IMR-90 (cell line): ENCODE data around the gene PSD. TPM values are rescaled to one million over a fixed set of nuclear protein-coding genes. Genes with fewer than 3 reads are reported as not detected.

ENCODE experiments used
- ATAC-seq: fragments of 200-7000 bp; cut with Tn5 transposase; 2 replicates; pipeline ENCODE4 v1.9.1; 2020; ENCODE audit warnings: low read depth, mild to moderate bottlenecking, moderate library complexity
- BruUV-seq: library from RNA; stranded (reverse); fragments of 400-500 nt; replicated peaks from 2 replicates; lab custom pipeline; 2021; lab: Mats Ljungman, UMichigan
- CTCF ChIA-PET: fragments of 300-600 bp; formaldehyde crosslinking; extraction: SDS; loops from one replicate; lab custom pipeline; 2021; ENCODE audit warnings: antibody characterized with exemption; lab: Yijun Ruan, JAX
- POLR2A ChIA-PET: fragments of 300-600 bp; sonication (Branson Sonifier 250); formaldehyde crosslinking; loops from one replicate; lab custom pipeline; 2022; ENCODE audit warnings: antibody characterized with exemption; ENCODE audit not compliant: unreplicated experiment; lab: Charles Lee
- DNase-seq: peaks from one replicate; pipeline ENCODE4 v3.0.0; 2013
- H2AFZ ChIP-seq: replicated peaks from 2 replicates; pipeline ENCODE3; 2013; ENCODE audit warnings: low read length, mild to moderate bottlenecking; ENCODE audit not compliant: poor library complexity
- H2AK5ac ChIP-seq: 2 replicates; pipeline ENCODE4 v1.6.1; 2013; ENCODE audit warnings: low read depth, low read length, inconsistent platforms
- H2AK9ac ChIP-seq: replicated peaks from 2 replicates; pipeline ENCODE3; 2013; ENCODE audit warnings: mild to moderate bottlenecking, low read depth, low read length, moderate library complexity; ENCODE audit not compliant: poor library complexity
- H2BK120ac ChIP-seq: 2 replicates; pipeline ENCODE4 v1.6.1; 2013; ENCODE audit warnings: low read depth, low read length, inconsistent platforms
- H2BK15ac ChIP-seq: 3 replicates; pipeline ENCODE4 v1.6.1; 2013; ENCODE audit warnings: low read depth, low read length, inconsistent platforms
- H2BK20ac ChIP-seq: 2 replicates; pipeline ENCODE4 v1.6.1; 2013; ENCODE audit warnings: low read depth, mild to moderate bottlenecking, inconsistent platforms, low read length, moderate library complexity
- H2BK5ac ChIP-seq: 2 replicates; pipeline ENCODE4 v1.6.1; 2013; ENCODE audit warnings: mild to moderate bottlenecking, low read depth, low read length, inconsistent platforms; ENCODE audit not compliant: poor library complexity, severe bottlenecking
- H3K14ac ChIP-seq: replicated peaks from 2 replicates; pipeline ENCODE4 v1.6.1; 2013; ENCODE audit warnings: low read depth, low read length, inconsistent platforms
- H3K18ac ChIP-seq: 2 replicates; pipeline ENCODE4 v1.6.1; 2013; ENCODE audit warnings: low read depth, low read length, control low read depth
- H3K23ac ChIP-seq: 2 replicates; pipeline ENCODE4 v1.6.1; 2013; ENCODE audit warnings: low read depth, low read length, inconsistent platforms
- H3K27ac ChIP-seq: 2 replicates; pipeline ENCODE4 v1.5.1; 2013; ENCODE audit warnings: mild to moderate bottlenecking, control low read depth, low read length; ENCODE audit not compliant: insufficient read depth
- H3K27me3 ChIP-seq: 2 replicates; pipeline ENCODE4 v1.6.1; 2013; ENCODE audit warnings: low read length; ENCODE audit not compliant: control insufficient read depth, insufficient read depth
- H3K36me3 ChIP-seq: 2 replicates; pipeline ENCODE4 v1.6.1; 2013; ENCODE audit warnings: low read length, mixed read lengths; ENCODE audit not compliant: control insufficient read depth, insufficient read depth
- H3K4ac ChIP-seq: 2 replicates; pipeline ENCODE4 v1.6.1; 2013; ENCODE audit warnings: low read depth, low read length, inconsistent platforms
- H3K4me1 ChIP-seq: 2 replicates; pipeline ENCODE4 v1.6.1; 2013; ENCODE audit warnings: low read length, mixed read lengths; ENCODE audit not compliant: control insufficient read depth, insufficient read depth
- H3K4me2 ChIP-seq: 2 replicates; pipeline ENCODE4 v1.6.1; 2013; ENCODE audit warnings: low read depth, mild to moderate bottlenecking, control low read depth, low read length, moderate library complexity
- H3K4me3 ChIP-seq: 2 replicates; pipeline ENCODE4 v1.5.1; 2013; ENCODE audit warnings: low read depth, mild to moderate bottlenecking, control low read depth, low read length, moderate library complexity; ENCODE audit not compliant: insufficient read depth
- H3K56ac ChIP-seq: 2 replicates; pipeline ENCODE4 v1.6.1; 2013; ENCODE audit warnings: low read length, inconsistent platforms; ENCODE audit not compliant: insufficient read depth; ENCODE audit errors: extremely low read depth
- H3K79me1 ChIP-seq, 2 experiments: 2 replicates each; pipeline ENCODE4 v1.6.1; 2013; ENCODE audit warnings: low read length in 2 of 2, inconsistent platforms in 1 of 2, low read depth in 1 of 2
- H3K9ac ChIP-seq: 2 replicates; pipeline ENCODE4 v1.6.1; 2013; ENCODE audit warnings: low read depth, low read length, control low read depth
- H3K9me1 ChIP-seq: 2 replicates; pipeline ENCODE4 v1.6.1; 2013; ENCODE audit warnings: low read length, inconsistent platforms; ENCODE audit not compliant: insufficient read depth
- H3K9me3 ChIP-seq: 2 replicates; pipeline ENCODE4 v1.6.1; 2013; ENCODE audit warnings: low read length; ENCODE audit not compliant: control insufficient read depth, insufficient read depth
- H4K20me1 ChIP-seq: 2 replicates; pipeline ENCODE4 v1.6.1; 2013; ENCODE audit warnings: low read length, inconsistent platforms; ENCODE audit not compliant: insufficient read depth
- H4K5ac ChIP-seq: 2 replicates; pipeline ENCODE4 v1.6.1; 2013; ENCODE audit warnings: mild to moderate bottlenecking, low read depth, low read length, control low read depth
- H4K8ac ChIP-seq, 2 experiments: 2 replicates each; pipeline ENCODE4 v1.6.1; 2013; ENCODE audit warnings: low read depth in 2 of 2, low read length in 2 of 2, control low read depth in 1 of 2, inconsistent platforms in 1 of 2
- H4K91ac ChIP-seq: 2 replicates; pipeline ENCODE4 v1.6.1; 2013; ENCODE audit warnings: low read depth, low read length, inconsistent platforms; ENCODE audit not compliant: insufficient read depth
- BHLHE40 ChIP-seq: fragments of 150-350 bp; IDR thresholded peaks from 2 replicates; pipeline ENCODE4 v1.6.1; 2016; ENCODE audit warnings: mild to moderate bottlenecking, low read depth, low read length
- CEBPB ChIP-seq: IDR thresholded peaks from 2 replicates; pipeline ENCODE4 v1.6.1; 2012; ENCODE audit warnings: low read depth, low read length, improper control_type of control experiment
- CHD1 ChIP-seq: IDR thresholded peaks from 2 replicates; pipeline ENCODE4 v1.6.1; 2012; ENCODE audit warnings: low read depth, low read length, improper control_type of control experiment
- ELK1 ChIP-seq: fragments of 150-350 bp; IDR thresholded peaks from 2 replicates; pipeline ENCODE4 v1.6.1; 2016; ENCODE audit warnings: low read depth, mild to moderate bottlenecking, low read length, moderate library complexity, borderline replicate concordance
- FOS ChIP-seq: fragments of 150-350 bp; IDR thresholded peaks from 2 replicates; pipeline ENCODE4 v1.6.1; 2016; ENCODE audit warnings: low read depth, low read length
- MAFK ChIP-seq: IDR thresholded peaks from 2 replicates; pipeline ENCODE4 v1.6.1; 2012; ENCODE audit warnings: low read depth, low read length, improper control_type of control experiment
- MAZ ChIP-seq: IDR thresholded peaks from 2 replicates; pipeline ENCODE4 v1.6.1; 2012; ENCODE audit warnings: low read depth, mild to moderate bottlenecking, low read length, improper control_type of control experiment, moderate library complexity, borderline replicate concordance
- MXI1 ChIP-seq: IDR thresholded peaks from 2 replicates; pipeline ENCODE4 v1.6.1; 2012; ENCODE audit warnings: low read depth, mild to moderate bottlenecking, low read length, moderate library complexity, borderline replicate concordance
- NFE2L2 ChIP-seq: fragments of 150-350 bp; IDR thresholded peaks from 2 replicates; pipeline ENCODE4 v1.6.1; 2016; ENCODE audit warnings: low read depth, mild to moderate bottlenecking, low read length
- POLR2A ChIP-seq: IDR thresholded peaks from 2 replicates; pipeline ENCODE4 v1.6.1; 2012; ENCODE audit warnings: mild to moderate bottlenecking, low read depth, low read length
- RAD21 ChIP-seq: IDR thresholded peaks from 2 replicates; pipeline ENCODE4 v1.6.1; 2012; ENCODE audit warnings: low read length, improper control_type of control experiment
- RCOR1 ChIP-seq: IDR thresholded peaks from 2 replicates; pipeline ENCODE4 v1.6.1; 2012; ENCODE audit warnings: mild to moderate bottlenecking, low read length, improper control_type of control experiment; ENCODE audit not compliant: insufficient replicate concordance
- RFX5 ChIP-seq: IDR thresholded peaks from 2 replicates; pipeline ENCODE4 v1.8.0; 2012; ENCODE audit warnings: low read depth, mild to moderate bottlenecking, low read length, moderate library complexity
- SMC3 ChIP-seq: fragments of 150-350 bp; IDR thresholded peaks from 2 replicates; pipeline ENCODE4 v1.6.1; 2016; ENCODE audit warnings: low read depth, mild to moderate bottlenecking, antibody characterized with exemption, low read length, moderate library complexity
- USF2 ChIP-seq: fragments of 150-350 bp; IDR thresholded peaks from 2 replicates; pipeline ENCODE4 v1.6.1; 2017; ENCODE audit warnings: mild to moderate bottlenecking, antibody characterized with exemption, low read length, low read depth
- WGBS, 2 experiments: methylation state at CpG; one replicate each; pipeline versions ENCODE4 v1.1.5 to v1.1.7; 2013; ENCODE audit warnings: missing lambda C conversion rate in 2 of 2; ENCODE audit not compliant: insufficient read length in 1 of 2; ENCODE audit errors: extremely low coverage in 2 of 2; 5-methylcytosine and 5-hydroxymethylcytosine counted together
- dilution Hi-C: fragments of 300-500 bp; cut with HindIII; formaldehyde crosslinking; loops from one replicate; pipeline ENCODE4 v1.14.3; 2018; ENCODE audit warnings: low sequenced_read_pairs; ENCODE audit not compliant: unreplicated experiment
- in situ Hi-C: fragments of 300-500 bp; cut with MboI; formaldehyde crosslinking; loops from 3 replicates; pipeline ENCODE4 v1.14.3; 2019; ENCODE audit warnings: low sequenced_read_pairs, inconsistent platforms, mixed read lengths
- intact Hi-C: fragments of 100-400 bp; cut with micrococcal nuclease; formaldehyde crosslinking; loops from 2 replicates; pipeline ENCODE4 v1.10.0; 2022
- polyA plus RNA-seq, 3 experiments: library from polyadenylated mRNA; depleted of rRNA; stranded (reverse); fragments of >200 nt; gene quantifications; 2 replicates each; pipeline ENCODE4 v1.2.3, GENCODE V29; 2012; ENCODE audit warnings: low replicate concordance in 1 of 3
- total RNA-seq: library from RNA; depleted of rRNA; stranded (reverse); fragments of >200 nt; gene quantifications from 2 replicates; pipeline ENCODE4 v1.2.3, GENCODE V29; 2012
- TF ChIP-seq, protein P1 (sequence below): conservative IDR thresholded peaks from 2 replicates; pipeline ENCODE4 v1.5.1; 2012; ENCODE audit warnings: mild to moderate bottlenecking, low read depth, low read length, improper control_type of control experiment

Gene PSD
- total and polyA plus RNA-seq, 2 of the 4 experiments (the other 2 are of a cell fraction) = 2.0 to 4.4 TPM

DNA sequence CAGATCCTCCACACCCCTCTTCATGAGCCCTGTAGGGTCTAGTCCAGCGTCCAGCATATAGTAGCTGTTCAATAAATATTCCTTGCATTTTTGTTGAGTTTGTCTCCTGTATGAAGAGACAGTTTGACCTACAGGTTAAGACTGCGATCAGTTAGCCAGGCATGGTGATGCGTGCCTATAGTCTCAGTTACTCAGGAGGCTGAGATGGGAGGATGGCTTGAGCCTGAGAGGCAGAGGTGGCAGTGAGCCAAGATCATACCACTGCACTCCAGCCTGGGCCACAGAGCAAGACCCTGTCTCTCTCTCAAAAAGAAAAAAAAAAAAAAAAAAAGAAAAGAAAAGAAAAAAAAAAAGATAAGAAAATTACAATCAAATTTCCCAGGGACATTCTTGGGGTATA is 18.9 kb upstream of the PSD start:
- H2AK5ac ChIP-seq = no peak overlapping the region
- no peak overlapping the region for H4K8ac ChIP-seq
- dilution Hi-C loops (no loop called here), in situ Hi-C loops (no loop called here), intact Hi-C loops (no loop called here)
- H2BK5ac ChIP-seq = no peak overlapping the region
- H3K9me3 ChIP-seq = no peaks in the 10 kb centered on the region
- H3K79me1 ChIP-seq = no peaks in the 10 kb centered on the region
- H3K4me2 ChIP-seq = no peak overlapping the region
- H3K56ac ChIP-seq = no peak overlapping the region
- no peak overlapping the region for H3K4ac ChIP-seq
- H3K14ac ChIP-seq = no peak overlapping the region
- H3K23ac ChIP-seq = no peak overlapping the region
- no peak overlapping the region for H4K5ac ChIP-seq
- H3K27me3 ChIP-seq = peaks cover 3% of the 10 kb centered on the region
- BruUV-seq = no TSS peak
- H3K36me3 ChIP-seq = no peaks in the 10 kb centered on the region
- H2BK15ac ChIP-seq = no peak overlapping the region
- DNase-seq = no peak
- ChIA-PET CTCF (no interaction called here), POLR2A (no interaction called here)
- ATAC-seq = no peak
- no peak overlapping the region for H3K4me3 ChIP-seq
- no peak overlapping the region for H3K27ac ChIP-seq
- no peak overlapping the region for H2AFZ ChIP-seq
- H3K9me1 ChIP-seq = peaks cover 5% of the 10 kb centered on the region; the same call in 1 of the 2 replicates
- H2BK120ac ChIP-seq = no peak overlapping the region
- no peak overlapping the region for H3K9ac ChIP-seq
- no CpG with 5 or more reads among the region's 3 CpGs for WGBS, 2 experiments
- H2AK9ac ChIP-seq = no peak overlapping the region
- TF ChIP-seq MXI1 = no peak
- no peak for TF ChIP-seq ELK1
- TF ChIP-seq SMC3 = no peak
- TF ChIP-seq, protein P1, sequence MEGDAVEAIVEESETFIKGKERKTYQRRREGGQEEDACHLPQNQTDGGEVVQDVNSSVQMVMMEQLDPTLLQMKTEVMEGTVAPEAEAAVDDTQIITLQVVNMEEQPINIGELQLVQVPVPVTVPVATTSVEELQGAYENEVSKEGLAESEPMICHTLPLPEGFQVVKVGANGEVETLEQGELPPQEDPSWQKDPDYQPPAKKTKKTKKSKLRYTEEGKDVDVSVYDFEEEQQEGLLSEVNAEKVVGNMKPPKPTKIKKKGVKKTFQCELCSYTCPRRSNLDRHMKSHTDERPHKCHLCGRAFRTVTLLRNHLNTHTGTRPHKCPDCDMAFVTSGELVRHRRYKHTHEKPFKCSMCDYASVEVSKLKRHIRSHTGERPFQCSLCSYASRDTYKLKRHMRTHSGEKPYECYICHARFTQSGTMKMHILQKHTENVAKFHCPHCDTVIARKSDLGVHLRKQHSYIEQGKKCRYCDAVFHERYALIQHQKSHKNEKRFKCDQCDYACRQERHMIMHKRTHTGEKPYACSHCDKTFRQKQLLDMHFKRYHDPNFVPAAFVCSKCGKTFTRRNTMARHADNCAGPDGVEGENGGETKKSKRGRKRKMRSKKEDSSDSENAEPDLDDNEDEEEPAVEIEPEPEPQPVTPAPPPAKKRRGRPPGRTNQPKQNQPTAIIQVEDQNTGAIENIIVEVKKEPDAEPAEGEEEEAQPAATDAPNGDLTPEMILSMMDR = no peak
- no peak for TF ChIP-seq FOS
- no peak for TF ChIP-seq BHLHE40
- no peak for TF ChIP-seq RFX5
- TF ChIP-seq CHD1 = no peak
- no peak for TF ChIP-seq MAZ
- TF ChIP-seq MAFK = no peak
- no peak for TF ChIP-seq POLR2A
- no peak for TF ChIP-seq RCOR1
- no peak for TF ChIP-seq USF2
- no peak for TF ChIP-seq RAD21
- TF ChIP-seq NFE2L2 = no peak
- TF ChIP-seq CEBPB = no peak
- H4K20me1 ChIP-seq = no peaks in the 10 kb centered on the region
- no peak overlapping the region for H4K91ac ChIP-seq
- no peak overlapping the region for H2BK20ac ChIP-seq
- peaks cover 10% of the 10 kb centered on the region for H3K4me1 ChIP-seq
- no peak overlapping the region for H3K18ac ChIP-seq
